ENCODE measurements around the gene PLAU.
"Not testable (repeated sequence)": the region's sequence is repeated elsewhere in the genome, so short reads cannot be mapped to it uniquely, and the experiment has no call there.

PLAU gene

DNA sequence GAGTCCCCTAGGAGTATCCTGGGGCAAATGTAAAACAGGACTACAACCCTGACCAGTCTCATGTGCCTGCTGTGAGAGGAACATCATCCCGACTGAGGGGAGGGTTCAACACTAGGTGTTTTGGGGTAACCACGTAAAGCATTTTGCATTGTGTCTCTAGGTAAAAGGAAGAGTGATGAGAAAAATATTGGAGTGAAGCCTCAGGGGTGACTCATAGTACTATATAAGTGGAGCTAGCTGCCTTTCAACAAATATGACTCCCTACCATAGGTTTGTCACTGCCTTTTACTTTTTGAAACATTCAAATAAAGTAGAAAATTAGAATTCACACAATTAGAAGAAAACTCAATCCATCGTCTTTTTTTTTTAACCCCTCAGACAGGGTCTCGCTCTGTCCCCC lies 34.0 kb upstream of the PLAU start:
- no peak for DNase-seq (ENCODE audit: low read depth)

DNA sequence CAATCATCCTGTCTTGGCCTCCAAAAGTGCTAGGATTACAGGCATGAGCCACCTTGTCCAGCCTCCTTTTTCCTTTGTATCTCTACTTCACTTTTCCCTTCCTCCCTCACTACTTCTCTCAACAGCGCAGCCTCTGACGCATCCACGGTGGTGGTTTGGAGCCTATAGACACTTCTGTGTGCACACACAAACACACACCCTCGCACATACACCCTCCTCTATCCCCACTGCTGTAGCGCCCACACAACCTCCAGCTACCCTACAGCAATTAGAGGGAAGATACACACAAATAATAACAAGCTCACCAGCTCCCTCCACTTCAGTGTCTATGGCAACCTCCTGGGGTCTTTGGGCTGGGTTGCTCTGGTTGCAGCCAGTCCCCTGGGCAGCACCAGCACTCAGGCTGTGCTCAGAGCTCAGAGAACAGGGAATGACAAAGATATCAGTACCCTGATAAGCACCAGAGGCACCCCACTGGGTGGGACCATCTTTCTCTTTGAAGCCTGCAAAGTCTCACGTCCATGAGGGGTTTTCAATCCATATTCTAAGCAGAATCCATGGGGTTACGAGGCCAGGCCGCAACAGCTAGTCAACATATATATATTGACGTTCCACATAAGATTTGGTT lies 33.3 kb upstream of the PLAU start:
- DNase-seq (ENCODE audit: low read depth): no peak

DNA sequence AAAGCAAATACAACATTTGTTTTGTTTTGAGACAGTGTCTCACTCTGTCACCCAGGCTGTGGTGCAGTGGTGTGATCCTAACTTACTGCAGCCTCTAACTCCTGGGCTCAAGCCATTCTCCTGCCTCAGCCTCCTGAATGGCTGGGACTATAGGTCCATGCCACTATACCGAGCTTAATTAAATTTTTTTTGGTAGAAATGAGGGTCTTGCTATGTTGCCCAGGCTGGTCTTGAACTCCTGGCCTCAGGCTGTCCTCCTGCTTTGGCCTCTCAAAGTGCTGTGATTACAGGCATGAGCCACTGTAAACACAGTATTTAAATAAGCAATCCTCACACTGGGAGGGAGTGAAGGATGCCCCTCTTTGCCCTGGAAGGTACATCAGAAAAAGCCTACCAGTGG lies 32.6 kb upstream of the PLAU start:
- no peak for DNase-seq (ENCODE audit: low read depth)

DNA sequence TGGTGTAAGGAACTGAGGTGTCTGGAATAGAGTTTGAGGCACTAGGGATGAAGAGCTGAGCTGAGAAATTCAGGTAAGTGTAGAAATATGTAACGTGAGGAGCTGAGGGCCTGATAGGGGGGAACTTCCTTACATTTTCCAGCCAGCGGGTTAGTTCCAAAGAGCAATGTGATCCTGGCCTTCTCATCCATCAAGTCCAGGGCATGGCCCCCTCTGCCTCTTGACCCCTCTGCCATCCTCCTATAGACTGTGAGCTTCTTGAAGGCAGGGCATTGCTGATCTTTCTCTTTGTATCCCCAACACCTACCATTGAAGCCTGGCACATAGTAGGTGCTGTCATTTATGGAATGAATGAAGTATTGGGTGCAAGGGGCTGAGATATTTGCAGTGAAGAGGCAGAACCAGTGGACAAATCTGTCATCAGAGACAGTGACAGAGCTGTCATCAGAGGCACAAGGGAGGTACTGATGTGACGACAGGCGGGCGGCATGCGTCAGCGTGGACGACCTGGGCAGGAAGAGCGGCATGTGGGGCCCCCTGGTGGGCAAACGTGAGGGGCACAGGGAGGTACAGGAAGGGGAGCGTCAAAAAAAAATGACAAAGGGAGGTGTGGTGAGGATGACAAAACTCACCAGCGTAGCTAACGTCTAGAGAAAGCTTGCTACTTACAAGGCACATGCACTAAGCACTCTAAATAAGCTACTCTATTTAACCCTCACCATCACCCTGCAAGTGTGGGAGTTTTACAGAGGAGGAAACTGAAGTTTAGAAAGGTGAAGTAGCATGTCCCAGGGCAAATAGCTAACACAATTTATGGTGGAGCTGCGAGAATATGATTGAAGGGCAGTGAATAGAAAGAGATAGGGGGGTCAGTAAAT lies 31.4 kb upstream of the PLAU start:
- DNase-seq (ENCODE audit: low read depth): peak; percentile 62

DNA sequence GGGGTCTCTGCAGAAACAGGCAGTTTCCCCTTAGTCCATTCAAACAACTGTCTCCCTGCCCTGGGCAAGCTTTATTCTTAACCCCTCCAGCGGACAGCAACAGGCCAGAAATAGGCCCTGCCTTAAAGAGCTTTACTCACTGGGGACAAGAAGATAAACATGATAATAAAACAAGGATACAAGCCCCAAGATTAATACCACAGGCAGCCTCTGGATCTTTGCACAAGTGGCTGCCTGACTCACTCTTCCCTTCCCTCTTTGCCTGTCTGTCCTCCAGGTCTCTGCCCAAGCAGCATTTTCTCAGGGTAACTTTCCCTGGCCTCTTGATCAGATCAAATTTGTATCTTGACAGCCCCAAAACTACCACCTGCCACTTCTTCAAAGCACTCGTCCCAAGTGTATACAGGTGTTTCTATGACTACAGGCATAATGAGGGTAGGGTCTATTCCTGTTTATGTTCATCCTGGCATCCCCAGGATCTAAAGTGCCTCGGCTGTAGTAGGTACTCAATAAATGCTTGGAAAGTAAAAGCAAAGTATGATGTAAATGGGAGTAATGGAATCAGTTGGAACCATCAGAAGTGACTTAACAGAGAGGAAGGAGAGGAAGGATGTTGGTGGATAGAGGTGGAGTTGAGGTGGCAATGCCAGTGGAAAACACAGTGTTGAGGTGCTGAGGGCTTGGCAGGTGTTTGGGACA lies 29.6 kb upstream of the PLAU start:
- no peak for DNase-seq (ENCODE audit: low read depth)

DNA sequence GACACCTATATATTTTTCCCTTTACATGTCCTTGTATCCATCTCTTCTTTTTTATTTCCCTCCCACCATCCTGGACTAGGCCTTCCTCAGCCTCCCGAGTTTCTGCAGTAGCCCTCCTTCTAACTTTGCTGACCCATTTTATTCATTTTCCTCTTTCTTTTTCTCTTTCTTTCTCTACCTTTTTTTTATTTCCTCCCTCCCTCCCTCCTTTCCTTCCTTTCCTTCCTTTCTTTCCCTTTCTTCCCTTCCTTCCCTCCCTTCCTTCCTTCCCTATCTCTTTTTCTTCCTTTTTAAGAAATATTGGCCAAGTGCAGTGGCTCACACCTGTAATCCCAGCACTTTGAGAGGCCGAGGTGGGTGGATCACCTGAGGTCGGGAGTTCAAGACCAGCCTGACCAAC lies 26.9 kb upstream of the PLAU start:
- no peak for DNase-seq (ENCODE audit: low read depth)

DNA sequence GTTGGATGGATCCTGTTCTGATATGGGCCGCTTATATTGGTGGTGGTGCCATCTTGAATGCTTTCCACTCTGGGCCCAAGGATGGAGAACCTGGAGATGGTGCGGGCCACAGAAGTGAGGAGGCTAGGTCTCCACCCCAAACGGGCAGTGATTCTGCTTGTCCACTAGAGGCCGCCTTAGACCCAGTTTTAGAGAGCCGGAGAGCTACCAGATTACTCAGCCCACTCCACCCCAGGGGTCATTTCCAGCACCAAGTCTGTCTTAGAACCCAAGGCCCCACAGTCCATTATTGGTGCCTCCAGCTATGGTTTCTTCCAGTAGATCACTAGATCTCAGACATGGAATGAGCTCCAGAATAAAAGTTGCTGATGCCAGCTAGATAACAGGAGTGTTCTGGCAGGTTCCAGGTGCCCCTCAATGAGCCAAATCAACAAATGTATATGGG lies 24.8 kb upstream of the PLAU start:
- DNase-seq (ENCODE audit: low read depth): no peak

DNA sequence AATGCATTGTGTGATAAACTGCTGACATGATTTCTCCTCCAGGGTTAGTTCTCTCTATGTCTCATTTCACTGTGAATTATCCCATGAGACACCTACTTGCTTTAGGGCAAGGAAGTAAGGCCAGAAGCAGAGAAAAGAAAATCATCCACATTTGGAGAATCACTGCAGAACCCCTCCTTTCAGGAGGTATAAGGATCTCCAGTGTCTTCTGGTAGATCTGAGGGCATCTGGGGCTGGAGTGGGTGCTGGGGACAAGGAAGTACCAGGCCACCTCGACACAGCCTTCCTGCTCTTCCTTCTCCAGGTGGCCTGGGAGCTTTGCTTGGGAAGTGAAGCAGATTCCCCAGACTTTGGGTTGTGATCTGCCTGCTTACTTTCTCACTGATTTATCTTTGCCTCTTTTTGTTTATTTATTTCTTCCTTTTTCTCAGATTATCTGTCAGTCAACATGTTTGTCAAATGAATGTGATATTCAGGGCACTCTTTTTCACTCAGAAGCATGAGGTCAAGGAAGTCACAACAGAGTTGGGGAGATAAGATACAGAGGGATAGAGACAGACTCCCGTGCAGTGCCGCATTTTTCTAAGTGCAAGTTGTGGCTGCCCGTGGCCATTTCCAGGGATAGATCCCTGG lies 24.2 kb upstream of the PLAU start:
- no peak for DNase-seq (ENCODE audit: low read depth)

DNA sequence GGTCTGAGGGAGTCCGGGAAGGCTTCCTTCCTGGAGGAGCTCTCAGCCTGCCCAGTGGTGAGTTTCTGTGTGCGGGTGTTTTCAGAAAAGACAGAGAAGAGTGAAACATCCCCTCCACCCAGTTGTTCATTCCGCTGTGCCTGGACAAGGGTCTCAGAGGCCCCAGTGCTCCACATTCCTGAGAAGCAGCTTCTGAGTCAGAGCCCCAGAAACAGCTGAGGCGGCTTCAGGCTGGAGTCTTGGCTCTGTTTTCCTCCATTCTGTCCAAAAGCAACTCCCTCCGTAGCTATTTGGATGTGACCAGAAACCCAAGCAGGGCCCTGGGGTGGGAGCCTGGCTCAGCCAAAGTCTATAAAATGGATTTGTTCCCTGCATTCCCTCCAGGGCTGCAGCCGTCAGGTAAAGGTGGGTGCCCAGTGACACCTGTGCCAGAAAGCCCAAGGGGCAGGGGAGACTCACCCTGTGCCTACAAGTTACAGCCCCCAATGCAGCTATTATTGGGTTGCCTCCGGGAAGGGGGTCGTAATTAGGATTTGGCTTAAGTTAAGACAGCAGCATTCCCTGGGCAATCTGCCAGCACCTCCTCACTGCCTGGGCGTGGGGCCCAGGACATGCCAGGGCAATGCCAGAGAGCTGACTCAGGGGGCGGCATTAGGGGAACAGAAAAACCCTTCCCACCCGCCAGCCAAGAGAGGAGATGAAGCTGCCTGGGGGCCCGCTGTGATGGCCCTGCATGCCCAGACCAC lies 23.5 kb upstream of the PLAU start:
- DNase-seq (ENCODE audit: low read depth): peak; percentile 74

DNA sequence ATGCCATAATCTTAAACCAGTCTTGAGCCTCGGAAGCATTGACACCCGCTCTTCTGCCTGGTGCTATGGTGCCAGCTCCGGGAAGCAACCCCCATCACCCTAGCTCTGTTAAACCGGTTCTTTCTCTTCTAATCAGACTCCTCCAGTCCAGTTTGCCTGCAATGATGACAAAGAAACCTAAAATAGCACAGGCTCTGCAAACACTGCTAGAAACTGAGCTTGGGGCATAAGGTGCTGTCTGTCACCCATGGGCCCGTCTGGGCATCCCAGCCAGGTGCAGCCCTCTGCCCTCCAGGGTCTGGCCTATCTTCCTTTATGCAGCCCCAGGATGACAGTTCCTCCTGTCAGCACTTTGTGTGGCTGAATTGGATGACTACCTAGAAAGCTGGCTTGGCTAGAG lies 22.4 kb upstream of the PLAU start:
- DNase-seq (ENCODE audit: low read depth): no peak

DNA sequence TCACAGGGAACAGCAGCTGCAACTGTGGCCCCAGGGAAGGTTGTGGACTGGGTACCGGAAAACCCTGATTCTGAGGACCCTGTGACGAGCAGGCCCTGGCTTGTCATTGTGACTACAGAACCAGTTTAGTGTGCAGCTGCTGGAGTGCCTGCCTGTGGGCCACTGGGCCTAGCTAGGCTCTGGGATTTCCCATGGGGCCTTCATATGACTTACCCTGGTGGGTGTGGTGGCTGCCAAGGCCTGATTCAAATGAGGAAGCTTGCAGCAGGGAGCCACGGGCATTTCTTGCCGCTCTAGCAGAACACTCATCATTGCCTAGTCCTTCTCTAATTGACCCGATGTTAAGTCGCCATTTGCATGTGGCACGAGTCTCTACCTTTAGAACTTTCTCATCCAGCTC lies 21.9 kb upstream of the PLAU start:
- DNase-seq (ENCODE audit: low read depth): no peak

DNA sequence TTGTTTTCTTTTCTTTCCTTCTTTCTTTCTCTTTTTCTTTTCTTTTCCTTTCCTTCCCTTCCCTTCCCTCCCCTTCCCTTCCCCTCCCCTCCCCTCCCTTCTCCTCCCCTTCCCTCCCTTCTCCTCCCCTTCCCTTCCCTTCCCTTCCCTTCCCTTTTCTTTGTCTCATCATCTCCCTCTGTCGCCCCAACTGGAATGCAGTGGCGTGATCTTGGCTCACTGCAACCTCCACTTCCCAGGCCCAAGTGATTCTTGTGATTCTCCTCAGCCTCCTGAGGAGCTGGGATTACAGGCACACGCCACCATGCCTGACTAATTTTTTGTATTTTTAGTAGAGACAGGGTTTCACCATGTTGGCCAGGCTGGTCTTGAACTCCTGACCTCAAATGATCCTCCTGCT lies 21.5 kb upstream of the PLAU start:
- not testable (repeated sequence) for DNase-seq (ENCODE audit: low read depth)

DNA sequence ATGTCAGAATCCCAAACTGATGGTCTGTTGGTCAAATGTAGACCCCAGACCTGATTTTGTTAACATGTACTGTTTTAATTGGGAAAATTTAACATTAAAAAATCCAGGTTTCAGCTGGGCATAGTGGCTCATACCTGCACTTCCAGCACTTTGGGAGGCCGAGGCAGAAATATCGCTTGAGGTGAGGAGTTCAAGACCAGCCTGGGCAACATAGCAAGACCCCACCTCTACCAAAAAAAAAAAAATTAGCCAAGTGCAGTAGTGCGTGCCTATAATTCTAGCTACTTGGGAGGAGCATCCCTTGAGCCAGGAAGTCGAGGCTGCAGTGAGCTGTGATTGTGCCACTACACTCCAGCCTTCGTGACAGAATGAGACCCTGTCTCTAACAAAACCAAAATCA lies 20.7 kb upstream of the PLAU start:
- no peak for DNase-seq (ENCODE audit: low read depth)

DNA sequence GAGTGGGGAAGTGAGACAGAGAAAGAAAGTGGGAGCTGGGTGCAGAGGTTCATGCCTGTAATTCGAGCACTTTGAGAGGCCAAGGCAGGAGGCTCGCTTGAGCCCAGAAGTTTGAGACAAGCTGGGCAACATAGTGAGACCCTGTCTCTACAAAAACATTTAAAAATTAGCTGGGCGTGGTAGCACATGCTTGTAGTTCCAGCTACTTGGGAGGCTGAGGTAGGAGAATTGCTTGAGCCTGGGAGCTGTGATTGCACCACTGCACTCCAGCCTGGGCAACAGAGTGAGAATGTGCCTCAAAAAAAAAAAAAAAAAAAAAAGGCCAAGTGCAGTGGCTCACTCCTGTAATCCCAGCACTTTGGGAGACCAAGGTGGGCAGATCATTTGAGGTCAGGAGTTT lies 20.1 kb upstream of the PLAU start:
- not testable (repeated sequence) for DNase-seq (ENCODE audit: low read depth)

DNA sequence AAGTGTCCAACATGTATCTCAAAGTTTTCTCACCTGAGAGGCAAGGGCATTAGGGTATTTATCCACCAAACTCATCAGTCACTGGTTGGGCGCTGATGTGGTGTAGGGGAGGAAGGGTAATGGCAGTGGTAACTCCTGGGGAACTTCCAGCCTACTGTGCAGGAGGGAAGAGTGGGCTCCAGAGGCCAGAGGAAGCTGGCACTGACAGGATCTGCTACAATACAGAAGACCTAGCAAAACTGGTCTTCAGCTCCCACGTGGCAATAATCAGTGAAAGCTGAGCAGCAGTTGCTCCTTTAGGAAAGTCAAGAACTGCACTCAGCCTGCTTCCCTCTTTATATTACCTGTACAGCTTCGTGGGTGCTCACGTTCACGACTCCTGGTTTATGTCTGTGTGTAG lies 19.4 kb upstream of the PLAU start:
- no peak for DNase-seq (ENCODE audit: low read depth)

DNA sequence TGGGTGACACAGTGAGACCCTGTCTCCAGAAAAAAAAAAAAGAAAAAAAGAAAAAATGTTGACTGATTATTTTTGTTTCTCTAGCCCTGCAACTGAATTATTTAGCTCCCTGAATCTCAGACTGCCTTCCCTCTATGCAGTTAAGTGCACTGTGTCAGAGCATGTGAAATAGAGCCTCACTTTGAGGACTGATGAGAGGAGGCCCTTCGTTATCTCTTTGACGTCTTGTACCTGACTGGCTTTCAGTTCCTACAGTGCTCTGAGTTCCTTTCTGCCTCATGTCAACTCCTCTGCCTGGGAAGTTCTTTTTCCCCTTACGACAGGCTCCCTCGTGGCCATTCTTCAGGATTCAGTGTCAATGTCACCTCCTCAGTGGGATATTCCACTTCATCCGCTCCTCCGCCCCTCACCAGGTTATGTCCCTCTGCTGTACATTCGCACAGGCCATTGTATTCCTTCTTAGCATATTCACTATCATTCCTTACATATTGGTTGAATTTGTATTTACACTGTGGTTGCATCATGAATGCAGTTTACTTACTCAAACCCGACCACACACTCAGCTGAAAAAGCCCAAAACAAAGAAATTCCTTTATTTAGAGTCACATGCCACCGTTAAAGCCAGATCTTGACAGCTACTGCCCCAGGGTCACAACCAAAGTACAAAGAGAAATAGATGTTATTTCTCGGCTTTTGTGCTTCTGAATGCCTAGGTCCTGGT lies 18.5 kb upstream of the PLAU start:
- no peak for DNase-seq (ENCODE audit: low read depth)

DNA sequence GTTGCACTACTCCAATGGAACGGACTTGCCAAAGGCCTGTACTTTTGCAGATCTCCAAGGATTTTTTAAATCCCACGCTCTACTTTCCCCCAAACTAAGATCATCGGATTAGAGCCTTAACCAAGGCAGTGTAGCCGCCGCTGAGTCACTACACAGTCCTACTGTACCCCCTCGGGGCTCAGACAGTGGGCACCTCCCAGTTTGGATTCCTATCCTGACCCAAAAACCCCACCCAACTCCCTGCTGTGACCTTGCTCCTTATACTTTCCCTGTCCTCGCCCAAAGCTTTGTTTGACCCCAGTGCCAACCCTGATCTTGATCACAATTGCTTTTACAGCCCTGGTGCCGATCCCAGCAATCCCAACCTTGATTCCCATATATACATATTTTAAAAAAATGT lies 17.5 kb upstream of the PLAU start:
- no peak for DNase-seq (ENCODE audit: low read depth)

DNA sequence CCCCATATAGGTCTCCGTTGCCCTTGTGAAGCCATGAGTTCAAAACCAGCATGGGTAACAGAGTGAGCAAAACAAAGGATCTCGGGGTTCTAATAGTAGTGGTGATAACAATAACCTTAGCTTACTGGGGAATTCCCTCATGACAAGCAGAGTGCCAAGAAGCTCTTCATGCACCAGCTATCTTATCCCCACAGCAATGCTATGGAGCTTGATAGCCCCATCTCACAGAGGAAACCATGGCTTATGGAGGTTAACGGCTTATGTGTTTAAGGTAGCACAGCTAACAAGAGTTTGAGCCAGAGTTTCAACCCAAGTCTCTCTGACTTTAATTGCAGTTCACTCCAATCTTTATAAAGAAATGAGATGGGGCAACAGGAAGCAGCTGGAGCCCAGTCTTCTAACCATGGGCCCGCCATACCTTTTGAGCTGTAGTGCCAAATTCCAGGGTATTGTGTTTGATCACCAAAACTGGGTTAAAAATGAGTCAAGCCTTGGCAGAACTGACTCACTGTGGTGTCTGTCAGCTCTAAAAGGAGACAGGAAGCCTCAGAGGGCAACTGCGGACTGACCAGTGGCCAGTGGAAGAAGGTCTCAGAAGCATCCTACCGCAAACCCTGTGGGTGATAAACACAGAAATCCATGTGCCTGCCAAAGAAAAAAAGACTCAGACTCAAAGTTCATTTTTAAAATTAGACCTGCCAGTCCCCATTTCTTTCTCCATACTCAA lies 16.5 kb upstream of the PLAU start:
- DNase-seq (ENCODE audit: low read depth): no peak

DNA sequence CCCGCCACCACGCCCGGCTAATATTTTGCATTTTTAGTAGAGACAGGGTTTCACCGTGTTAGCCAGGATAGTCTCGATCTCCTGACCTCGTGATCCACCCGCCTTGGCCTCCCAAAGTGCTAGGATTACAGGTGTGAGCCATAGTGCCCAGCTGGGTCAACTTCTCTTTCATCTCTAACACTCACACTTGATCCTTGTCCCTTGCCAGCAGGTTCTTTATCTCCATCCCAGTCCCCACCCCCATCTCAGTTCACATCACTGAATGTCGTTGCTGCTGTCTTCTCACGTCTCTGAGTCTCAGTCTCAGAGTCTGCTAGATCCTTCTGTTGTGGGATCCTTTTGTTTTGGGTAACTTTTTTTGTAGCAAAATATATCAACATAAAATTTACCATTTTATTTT lies 15.6 kb upstream of the PLAU start:
- DNase-seq (ENCODE audit: low read depth): not testable (repeated sequence)

DNA sequence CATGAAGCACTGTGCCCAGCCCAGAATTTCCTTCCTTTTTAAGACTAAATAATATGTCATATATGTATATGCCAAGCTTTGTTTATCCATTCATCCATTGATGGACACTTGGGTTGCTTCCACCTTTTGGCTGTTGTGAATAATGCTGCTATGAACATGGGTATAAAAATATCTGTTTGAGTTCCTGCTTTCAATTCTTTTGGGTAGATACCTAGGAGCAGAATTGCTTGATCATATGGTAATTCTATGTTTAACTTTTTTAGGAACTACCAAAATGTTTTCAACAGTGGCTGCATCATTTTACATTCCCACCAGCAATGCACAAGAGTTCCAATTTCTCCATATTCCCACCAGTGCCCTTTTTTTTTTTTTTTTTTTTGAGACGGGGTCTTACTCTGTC lies 13.2 kb upstream of the PLAU start:
- no peak for DNase-seq (ENCODE audit: low read depth)

All from GM04504 (cell line).